ENCODE measurements around the gene OR52E8. TPM values are rescaled to one million over a fixed set of nuclear protein-coding genes. Genes with fewer than 3 reads are reported as not detected.

OR52E8 gene
- total RNA-seq, 2 experiments from 2014 or later, result not detected

GRCh38 chr11:5881756-5882155 is 24.3 kb upstream of the OR52E8 start:
- Histone ChIP-seq H3K4me3 (ENCODE audit: low read length) (no peak overlapping the region), H3K9me3 (ENCODE audit: control insufficient read depth in 1 of 2, insufficient read depth in 1 of 2, low read length in 2 of 2) (no peaks in the 10 kb centered on the region), H3K36me3 (ENCODE audit: insufficient read depth, low read length) (no peaks in the 10 kb centered on the region), H3K27ac (ENCODE audit: low read depth in 1 of 2, low read length in 2 of 2) (no peak overlapping the region), H3K27me3 (ENCODE audit: control insufficient read depth in 1 of 2, insufficient read depth in 2 of 2, low read length in 2 of 2) (peaks cover 0 to 4% of the 10 kb centered on the region in 2 experiments), H3K4me1 (ENCODE audit: insufficient read depth, low read length) (no peaks in the 10 kb centered on the region)
- ATAC-seq (ENCODE audit: poor library complexity) (no peak), DNase-seq (no peak)
- POLR2A ChIA-PET, result no interaction called here
- TF ChIP-seq CTCF (IDR thresholded peaks at IDR 0.05), result no peak
- Mint-ChIP-seq H3K27me3 (peaks cover 12% of the 10 kb centered on the region), H3K4me3 (no peak overlapping the region), H3K27ac (no peak overlapping the region), H3K9me3 (no peaks in the 10 kb centered on the region), H3K36me3 (ENCODE audit: low read depth) (no peaks in the 10 kb centered on the region), H3K4me1 (ENCODE audit: low read depth) (no peaks in the 10 kb centered on the region)
- CTCF ChIA-PET, result interaction anchor here (1.6 kb wide), 1 partner anchor 9 kb away, joined by 5 read pairs; no protein-coding TSS in a partner anchor
- intact Hi-C loops (cut with DNase I, micrococcal nuclease), result loop anchor here in 1 of 2 experiments (10.0 kb wide), 1 partner anchor 1697 kb away; no protein-coding TSS in a partner anchor

GRCh38 chr11:5880329-5880728 is 22.8 kb upstream of the OR52E8 start, which contains the start of gene OR52E4:
TSS of gene OR52E4 (plus strand) at chr11:5880629. CDS start at chr11:5884293, 3,664 bp downstream.
- H3K27me3 Mint-ChIP-seq, result peaks cover 10% of the 10 kb centered on the region
- no peak within 1 kb of the TSS for H3K4me3 ChIP-seq (ENCODE audit: low read length)
- no peak within 1 kb of the TSS for H3K27ac ChIP-seq (ENCODE audit: low read depth in 1 of 2, low read length in 2 of 2)
- H3K4me3 Mint-ChIP-seq, result no peak within 1 kb of the TSS
- H3K9me3 ChIP-seq (ENCODE audit: control insufficient read depth in 1 of 2, insufficient read depth in 1 of 2, low read length in 2 of 2), result no peaks in the 10 kb centered on the region
- no peak for TF ChIP-seq CTCF (IDR thresholded peaks at IDR 0.05)
- no peaks in the 10 kb centered on the region for H3K9me3 Mint-ChIP-seq
- CTCF ChIA-PET, result no interaction called here
- POLR2A ChIA-PET, result no interaction called here
- no peaks in the 10 kb centered on the region for H3K36me3 Mint-ChIP-seq (ENCODE audit: low read depth)
- H3K4me1 Mint-ChIP-seq (ENCODE audit: low read depth), result no peaks in the 10 kb centered on the region
- H3K27ac Mint-ChIP-seq, result no peak within 1 kb of the TSS
- DNase-seq (no peak), ATAC-seq (ENCODE audit: poor library complexity) (no peak)
- intact Hi-C loops (cut with DNase I, micrococcal nuclease), result loop anchor here in 1 of 2 experiments (10.0 kb wide), 1 partner anchor 1696 kb away; no protein-coding TSS in a partner anchor
- no peaks in the 10 kb centered on the region for H3K27me3 ChIP-seq (ENCODE audit: control insufficient read depth in 1 of 2, insufficient read depth in 2 of 2, low read length in 2 of 2)
- no peaks in the 10 kb centered on the region for H3K4me1 ChIP-seq (ENCODE audit: insufficient read depth, low read length)
- H3K36me3 ChIP-seq (ENCODE audit: insufficient read depth, low read length), result no peaks in the 10 kb centered on the region

GRCh38 chr11:5878564-5878963 is 21.1 kb upstream of the OR52E8 start:
- Mint-ChIP-seq H3K4me1 (ENCODE audit: low read depth) (no peaks in the 10 kb centered on the region), H3K27ac (no peak overlapping the region), H3K27me3 (no peaks in the 10 kb centered on the region), H3K9me3 (no peaks in the 10 kb centered on the region), H3K4me3 (no peak overlapping the region), H3K36me3 (ENCODE audit: low read depth) (no peaks in the 10 kb centered on the region)
- no peak for TF ChIP-seq CTCF (IDR thresholded peaks at IDR 0.05)
- H3K4me3 ChIP-seq (ENCODE audit: low read length), result no peak overlapping the region
- DNase-seq (no peak), ATAC-seq (ENCODE audit: poor library complexity) (no peak)
- ChIA-PET CTCF (no interaction called here), POLR2A (no interaction called here)
- no peaks in the 10 kb centered on the region for H3K4me1 ChIP-seq (ENCODE audit: insufficient read depth, low read length)
- no peaks in the 10 kb centered on the region for H3K9me3 ChIP-seq (ENCODE audit: control insufficient read depth in 1 of 2, insufficient read depth in 1 of 2, low read length in 2 of 2)
- no peaks in the 10 kb centered on the region for H3K36me3 ChIP-seq (ENCODE audit: insufficient read depth, low read length)
- no peak overlapping the region for H3K27ac ChIP-seq (ENCODE audit: low read depth in 1 of 2, low read length in 2 of 2)
- intact Hi-C loops (cut with DNase I, micrococcal nuclease), result no loop called here
- no peaks in the 10 kb centered on the region for H3K27me3 ChIP-seq (ENCODE audit: control insufficient read depth in 1 of 2, insufficient read depth in 2 of 2, low read length in 2 of 2)
